AG08395 (cell line): ENCODE results near the gene SRGAP1.
"Not testable (repeated sequence)": the region's sequence is repeated elsewhere in the genome, so short reads cannot be mapped to it uniquely, and the experiment has no call there.

Source experiments
- DNase-seq: peaks from one replicate; pipeline ENCODE4 v3.0.0; 2012; ENCODE audit warnings: mixed read lengths, low spot score

Gene SRGAP1

GRCh38 chr12:64122995-64123394, 278.5 kb downstream of the SRGAP1 start:
- no peak for DNase-seq

DNA sequence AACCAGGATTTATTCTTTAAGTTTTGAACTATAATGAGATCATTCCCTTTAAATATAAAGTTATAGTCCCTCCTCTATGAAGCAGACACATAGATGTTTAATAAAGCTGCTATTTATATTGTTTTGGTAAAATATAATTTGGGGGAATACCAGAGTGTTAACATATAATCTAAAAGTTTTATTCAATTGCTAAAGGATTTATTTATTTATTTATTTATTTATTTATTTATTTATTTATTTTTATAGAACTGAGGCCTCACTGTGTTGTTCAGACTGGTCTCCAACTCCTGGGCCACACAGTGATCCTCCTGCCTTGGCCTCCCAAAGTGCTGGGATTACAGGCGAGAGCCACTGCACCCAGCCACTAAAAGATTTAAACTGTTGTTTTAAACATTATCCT, 278.9 kb downstream of the SRGAP1 start:
- no peak for DNase-seq

DNA sequence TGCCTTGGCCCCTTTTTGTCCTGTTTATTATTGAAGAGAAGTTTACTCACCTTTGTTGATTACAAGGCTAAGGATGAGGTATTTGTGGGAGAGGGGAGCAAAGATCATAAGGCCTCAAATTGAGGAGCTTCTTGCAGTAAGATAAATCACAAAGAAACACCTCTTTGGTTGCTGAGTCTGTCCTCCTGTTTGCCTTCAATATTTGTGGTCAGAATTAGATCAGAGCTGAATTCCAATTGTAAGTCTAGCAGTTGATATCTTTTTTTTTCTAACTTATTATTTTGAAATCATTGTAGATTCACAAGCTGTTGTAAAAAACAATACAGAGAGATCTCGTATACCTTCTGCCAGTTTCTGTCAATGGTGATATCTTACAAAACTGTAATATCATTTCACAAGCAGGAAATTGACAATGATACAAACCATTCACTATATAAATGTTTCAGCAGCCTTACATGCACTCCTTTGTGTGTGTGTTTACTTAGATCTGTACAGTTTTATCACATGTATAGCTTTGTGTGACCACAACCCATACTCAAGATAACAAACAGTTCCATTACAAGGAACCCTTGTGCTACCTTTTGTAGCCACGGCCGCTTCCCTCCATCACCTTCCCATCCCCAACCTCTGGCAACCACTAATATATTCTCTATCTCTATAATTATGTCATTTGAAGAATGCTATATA, 280.2 kb downstream of the SRGAP1 start:
- no peak for DNase-seq

- no peak for DNase-seq
Observed at GRCh38 chr12:64125913-64126312, 281.4 kb downstream of the SRGAP1 start.

GRCh38 chr12:64127811-64128210, 283.3 kb downstream of the SRGAP1 start:
- no peak for DNase-seq

- no peak for DNase-seq
Observed at GRCh38 chr12:64128366-64128765, 283.9 kb downstream of the SRGAP1 start.

DNA sequence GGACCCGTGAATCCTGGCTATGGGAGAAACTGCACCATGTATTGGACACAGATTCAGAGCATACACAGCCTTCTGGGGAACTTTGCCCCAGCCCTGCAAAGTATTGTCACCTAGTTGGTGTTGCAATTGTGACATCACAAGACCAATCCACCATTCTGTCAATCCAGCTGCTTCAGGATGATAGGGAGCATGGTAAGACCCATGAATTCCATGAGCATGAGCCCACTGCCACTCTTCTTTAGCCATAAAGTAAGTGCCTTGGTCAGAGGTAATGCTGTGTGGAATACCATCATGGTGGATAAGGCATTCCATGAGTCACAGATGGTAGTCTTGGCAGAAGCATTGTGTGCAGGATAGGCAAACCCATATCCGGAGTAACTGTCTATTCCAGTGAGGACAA, 286.0 kb downstream of the SRGAP1 start:
- DNase-seq, result not testable (repeated sequence)

DNA sequence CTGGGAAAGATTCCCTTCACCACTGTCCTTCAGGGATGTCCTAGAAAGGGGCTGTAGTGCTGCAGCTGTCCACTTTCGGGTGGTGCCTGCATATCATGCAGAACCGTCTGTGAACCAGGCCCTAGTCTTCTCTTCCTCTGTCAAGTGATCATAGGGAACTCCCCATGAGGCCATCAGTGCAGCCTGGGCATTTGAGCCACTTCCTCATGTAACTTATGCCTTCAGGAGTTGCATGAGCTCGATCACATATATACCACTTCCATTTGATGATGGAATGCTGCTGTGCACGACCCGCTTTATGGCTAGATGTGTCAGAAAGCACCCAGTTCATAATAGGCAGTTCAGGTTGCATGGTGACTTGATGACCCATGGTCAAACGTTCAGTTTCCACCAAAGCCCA, 287.0 kb downstream of the SRGAP1 start:
- DNase-seq, result not testable (repeated sequence)

DNA sequence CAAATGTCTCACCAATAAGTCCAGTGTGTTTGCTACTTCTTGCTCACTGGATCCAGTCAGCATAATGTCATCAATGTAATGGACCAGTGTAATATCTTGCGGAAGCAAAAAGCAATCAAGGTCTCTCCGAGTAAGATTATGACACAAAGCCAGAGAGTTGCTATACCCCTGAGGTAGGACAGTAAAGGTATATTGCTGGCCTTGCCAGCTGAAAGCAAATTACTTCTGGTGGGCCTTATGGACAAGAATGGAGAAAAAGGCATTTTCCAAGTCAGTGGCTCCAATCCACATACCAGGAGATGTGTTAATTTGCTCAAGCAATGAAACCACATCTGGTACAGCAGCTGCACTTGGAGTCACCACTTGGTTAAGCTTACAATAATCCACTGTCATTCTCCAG, 288.2 kb downstream of the SRGAP1 start:
- DNase-seq, result not testable (repeated sequence)

GRCh38 chr12:64137117-64137516, 292.6 kb downstream of the SRGAP1 start:
- DNase-seq, result no peak

- DNase-seq, result no peak
Observed at GRCh38 chr12:64139021-64139420, 294.5 kb downstream of the SRGAP1 start.

GRCh38 chr12:64142382-64142781, 297.9 kb downstream of the SRGAP1 start:
- no peak for DNase-seq

- DNase-seq, result no peak
Observed at GRCh38 chr12:64142784-64143183, 298.3 kb downstream of the SRGAP1 start.

DNA sequence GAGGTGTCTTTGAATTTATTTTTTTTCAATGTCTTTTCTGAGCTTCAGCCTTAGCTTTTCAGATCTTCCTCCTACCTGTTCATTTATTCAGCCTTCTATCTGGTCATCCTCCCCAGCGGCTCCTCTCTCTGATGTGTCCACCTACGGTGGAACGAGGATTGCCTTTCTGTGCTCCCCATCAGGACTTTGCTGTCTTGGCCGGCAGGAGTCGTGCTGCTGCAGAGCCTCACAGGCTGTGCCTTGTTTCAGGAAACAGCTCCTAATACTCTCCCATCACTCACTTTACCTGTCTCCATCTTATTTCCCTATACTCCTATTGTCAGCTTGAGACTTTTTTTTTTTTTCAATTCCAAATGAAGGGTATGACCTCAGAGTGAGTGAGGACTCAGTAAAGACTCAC, 300.7 kb downstream of the SRGAP1 start:
- DNase-seq, result no peak

DNA sequence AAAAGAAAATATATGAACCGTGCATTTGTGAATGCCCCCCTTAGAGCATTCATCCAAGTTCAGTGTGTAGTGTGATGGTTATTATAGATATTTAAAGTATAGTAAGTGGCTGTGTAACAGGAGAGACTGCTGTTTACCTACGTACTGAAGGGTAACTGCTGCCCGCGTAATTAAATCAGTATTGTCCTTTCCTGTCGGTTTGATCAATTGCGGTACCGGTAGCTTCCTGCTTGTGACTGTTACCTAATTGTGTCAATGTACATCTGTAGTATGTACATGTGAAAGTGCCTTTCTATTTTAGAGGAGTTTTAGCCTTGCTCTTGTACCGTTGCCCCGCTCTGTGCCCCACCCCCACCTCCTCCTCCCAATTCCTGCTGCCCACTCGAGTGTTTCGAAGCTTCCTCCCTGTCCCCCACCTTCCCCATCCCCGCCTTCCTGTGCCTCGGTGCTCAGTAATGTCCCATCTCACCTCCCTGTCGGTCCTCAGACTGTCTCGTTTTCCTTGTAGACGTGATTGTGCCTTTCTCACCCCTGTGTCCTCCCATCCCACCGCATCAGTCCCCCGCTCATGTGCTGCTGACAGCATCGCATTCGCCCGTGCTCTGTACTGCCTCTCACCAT, 302.6 kb downstream of the SRGAP1 start:
- no peak for DNase-seq

DNA sequence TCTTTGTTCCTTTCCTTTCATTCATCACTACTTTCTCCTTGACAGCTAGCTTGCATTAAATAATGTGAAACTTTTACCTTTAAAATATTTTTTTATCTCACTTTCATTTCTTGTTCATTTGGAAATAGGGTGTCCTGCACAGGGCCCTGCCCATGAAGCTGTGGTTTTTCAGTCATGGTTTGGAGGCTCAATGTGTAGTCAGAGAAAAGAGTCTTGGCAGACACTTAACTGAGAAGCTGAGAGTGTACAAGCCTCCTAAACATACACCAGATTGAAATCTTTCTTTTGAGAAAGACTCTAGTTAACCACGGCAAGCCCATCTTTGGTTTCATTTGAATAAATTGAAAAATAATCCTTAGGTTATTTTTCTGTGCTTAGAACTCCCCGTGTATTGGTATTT, 303.4 kb downstream of the SRGAP1 start:
- no peak for DNase-seq

DNA sequence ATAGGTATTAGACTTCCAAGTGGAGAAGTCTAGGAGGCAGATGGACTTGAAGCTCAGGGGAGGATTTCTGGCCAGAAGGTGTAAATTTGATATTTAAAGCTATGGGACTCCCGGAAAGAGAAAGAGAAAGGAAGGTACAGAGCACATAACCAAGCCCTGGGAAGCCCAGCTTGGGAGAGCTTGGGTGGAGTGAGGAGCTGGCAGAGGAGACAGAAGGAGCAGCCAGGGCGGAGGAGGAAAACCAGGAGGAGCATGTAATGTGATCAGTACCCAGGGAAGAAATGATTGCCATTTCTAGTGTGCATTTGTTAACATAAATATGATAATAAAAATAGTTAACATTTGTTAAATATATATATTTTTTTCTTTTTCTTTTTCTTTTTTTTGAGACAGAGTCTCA, 310.2 kb downstream of the SRGAP1 start:
- DNase-seq, result no peak

DNA sequence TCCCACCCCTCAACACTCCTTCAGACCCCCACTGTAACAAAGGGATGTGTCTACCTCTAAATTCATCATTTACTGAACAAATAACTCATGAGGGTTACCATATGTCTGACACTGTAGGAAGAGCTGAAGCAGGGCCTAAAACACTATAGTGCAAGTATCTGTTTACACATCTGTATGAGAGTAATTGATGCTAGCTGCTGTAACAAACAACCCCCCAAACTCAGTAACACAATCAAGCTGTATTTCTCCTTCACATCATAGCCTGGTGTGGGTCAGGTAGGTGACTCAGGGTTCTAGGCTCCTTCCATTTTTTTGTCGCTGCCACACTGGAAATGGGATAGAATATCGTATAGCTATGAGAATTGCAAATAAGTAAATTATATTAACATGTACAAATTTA, 312.6 kb downstream of the SRGAP1 start:
- DNase-seq, result no peak

DNA sequence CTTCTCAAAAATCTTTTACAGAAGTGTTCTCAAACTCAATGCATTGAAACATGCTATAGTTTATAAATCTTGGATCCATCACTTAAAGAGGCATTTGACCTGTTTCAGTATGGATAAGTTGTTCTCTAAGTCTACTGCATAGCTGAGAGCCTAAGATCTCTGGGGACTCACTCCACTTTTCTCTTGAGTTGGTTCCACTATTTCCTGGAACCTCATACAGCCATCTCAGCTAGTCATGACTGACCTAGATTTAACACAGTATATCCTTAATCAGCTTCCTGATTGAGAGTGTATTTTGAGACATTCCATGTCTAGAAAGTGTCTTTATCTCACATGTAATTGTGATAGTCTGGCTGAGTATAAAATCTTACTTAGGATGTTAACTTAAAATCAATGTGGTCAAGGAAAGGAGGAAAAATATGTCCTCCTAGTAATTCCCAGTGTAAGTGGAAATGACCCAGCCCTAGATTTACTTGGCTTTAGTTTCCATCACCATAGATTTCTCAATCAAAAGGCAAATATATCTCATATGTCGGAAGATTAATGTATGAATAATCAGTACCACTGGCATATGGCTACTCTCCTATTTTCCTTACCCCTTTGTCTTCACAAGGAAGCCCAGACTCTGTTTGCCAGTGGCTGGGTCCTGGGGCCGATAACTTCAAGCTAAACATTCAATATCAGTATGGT, 315.7 kb downstream of the SRGAP1 start:
- DNase-seq, result no peak

- DNase-seq, result peak; percentile 61
Observed at GRCh38 chr12:64160711-64161060, 316.2 kb downstream of the SRGAP1 start.

DNA sequence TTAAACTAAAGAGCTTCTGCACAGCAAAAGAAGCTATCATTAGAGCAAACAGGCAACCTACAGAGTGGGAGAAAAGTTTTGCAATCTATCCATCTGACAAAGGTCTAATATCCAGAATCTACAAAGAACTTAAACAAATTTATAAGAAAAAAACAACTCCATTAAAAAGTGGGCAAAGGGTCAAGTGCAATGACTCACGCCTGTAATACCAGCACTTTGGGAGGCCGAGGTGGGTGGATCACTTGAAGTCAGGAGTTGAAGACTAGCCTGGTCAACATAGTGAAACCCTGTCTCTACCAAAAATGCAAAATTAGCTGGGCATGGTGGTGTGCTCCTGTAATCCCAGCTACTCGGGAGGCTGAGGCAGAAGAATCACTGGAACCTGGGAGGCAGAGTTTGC, 322.1 kb downstream of the SRGAP1 start:
- not testable (repeated sequence) for DNase-seq

- not testable (repeated sequence) for DNase-seq
Observed at GRCh38 chr12:64167041-64167440, 322.5 kb downstream of the SRGAP1 start.

- DNase-seq, result no peak
Observed at GRCh38 chr12:64170024-64170423, 325.5 kb downstream of the SRGAP1 start.

GRCh38 chr12:64170730-64171129, 326.2 kb downstream of the SRGAP1 start:
- DNase-seq, result no peak
